Measurements from ENCODE around the gene EVX2. TPM values are rescaled to one million over a fixed set of nuclear protein-coding genes. Genes with fewer than 3 reads are reported as not detected.

Gene EVX2
- total and polyA plus RNA-seq, 2 of the 4 experiments (the other 2 are of a cell fraction): not detected

DNA sequence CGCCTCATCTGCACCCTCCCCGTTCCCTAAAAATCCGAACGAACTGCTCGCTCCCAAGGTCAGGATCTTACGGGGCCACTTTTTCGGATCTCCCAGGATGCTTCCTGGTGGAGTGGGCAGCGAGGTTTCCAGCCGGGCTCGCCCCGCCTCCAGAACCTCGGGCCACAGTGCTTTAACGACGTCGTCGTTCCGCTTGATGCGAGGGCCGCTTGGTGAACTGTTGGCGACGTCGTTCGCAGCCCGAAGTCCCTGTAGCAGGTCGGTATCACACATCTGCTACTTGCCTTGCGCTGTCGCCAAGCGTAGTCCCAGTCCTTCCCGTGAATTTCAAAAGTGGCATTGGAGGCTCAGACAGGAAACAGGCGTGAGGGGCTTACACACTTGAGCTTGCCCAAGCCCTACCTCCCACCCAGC lies 15.3 kb downstream of the EVX2 start (continued):
- no peak for TF ChIP-seq NFE2L2 (IDR thresholded peaks at IDR 0.05; ENCODE audit: low read depth, low read length)
- TF ChIP-seq BHLHE40 (IDR thresholded peaks at IDR 0.05; ENCODE audit: low read depth, low read length): no peak
- TF ChIP-seq CEBPB (IDR thresholded peaks at IDR 0.05; ENCODE audit: low read depth, low read length): no peak
- TF ChIP-seq MXI1 (IDR thresholded peaks at IDR 0.05; ENCODE audit: borderline replicate concordance, low read depth, low read length): no peak
- no peak for TF ChIP-seq SMC3 (IDR thresholded peaks at IDR 0.05; ENCODE audit: low read depth, low read length)
- TF ChIP-seq FOS (IDR thresholded peaks at IDR 0.05; ENCODE audit: low read depth, low read length): no peak
- no peak for TF ChIP-seq RFX5 (IDR thresholded peaks at IDR 0.05; ENCODE audit: low read depth, low read length)
- TF ChIP-seq CHD1 (IDR thresholded peaks at IDR 0.05; ENCODE audit: low read depth, low read length): no peak

Data from IMR-90 (cell line).